Astrocyte (in vitro differentiated cells and primary cell): ENCODE measurements around the gene SNAP25. TPM values are rescaled to one million over a fixed set of nuclear protein-coding genes. Genes with fewer than 3 reads are reported as not detected.

Experiments
- DNase-seq: peaks from one replicate; pipeline ENCODE4 v3.0.0-alpha.2; 2010; ENCODE audit warnings: low read depth
- FAIRE-seq: peaks from 2 replicates; lab custom pipeline; 2011; peaks lifted over from hg19 to GRCh38; lab: Jason Lieb, UNC
- H2AFZ ChIP-seq: 2 replicates; pipeline ENCODE4 v1.6.0; 2012; ENCODE audit warnings: low read depth, low read length, inconsistent platforms
- H3K27ac ChIP-seq: 2 replicates; pipeline ENCODE4 v1.5.1; 2011; ENCODE audit warnings: low read depth, low read length, inconsistent platforms
- H3K27me3 ChIP-seq: 2 replicates; pipeline ENCODE4 v1.6.0; 2011; ENCODE audit warnings: low read length, inconsistent platforms; ENCODE audit not compliant: insufficient read depth
- H3K36me3 ChIP-seq: 2 replicates; pipeline ENCODE4 v1.5.1; 2011; ENCODE audit warnings: low read length, inconsistent platforms; ENCODE audit not compliant: insufficient read depth
- H3K4me1 ChIP-seq: 2 replicates; pipeline ENCODE4 v1.5.1; 2011; ENCODE audit warnings: low read length, inconsistent platforms; ENCODE audit not compliant: insufficient read depth
- H3K4me2 ChIP-seq: 2 replicates; pipeline ENCODE4 v1.6.0; 2012; ENCODE audit warnings: low read length, inconsistent platforms
- H3K4me3 ChIP-seq: 2 replicates; pipeline ENCODE4 v1.5.1; 2011; ENCODE audit warnings: low read depth, mild to moderate bottlenecking, low read length, inconsistent platforms; ENCODE audit not compliant: insufficient read depth
- H3K79me2 ChIP-seq: 2 replicates; pipeline ENCODE4 v1.6.0; 2012; ENCODE audit warnings: mild to moderate bottlenecking, low read length, inconsistent platforms; ENCODE audit not compliant: insufficient read depth
- H3K9ac ChIP-seq: 2 replicates; pipeline ENCODE4 v1.6.0; 2012; ENCODE audit warnings: mild to moderate bottlenecking, low read length, inconsistent platforms
- H3K9me3 ChIP-seq: 2 replicates; pipeline ENCODE4 v1.5.1; 2012; ENCODE audit warnings: low read depth, mild to moderate bottlenecking, low read length, inconsistent platforms; ENCODE audit not compliant: insufficient read depth
- H4K20me1 ChIP-seq: 2 replicates; pipeline ENCODE4 v1.6.0; 2012; ENCODE audit warnings: low read length, inconsistent platforms; ENCODE audit not compliant: insufficient read depth
- H3K27ac Mint-ChIP-seq: one replicate; pipeline ENCODE4 v1.8.0; 2021; ENCODE audit warnings: mild to moderate bottlenecking, mixed read lengths; ENCODE audit not compliant: unreplicated experiment
- H3K27me3 Mint-ChIP-seq: one replicate; pipeline ENCODE4 v1.8.0; 2021; ENCODE audit warnings: low read depth, mixed read lengths; ENCODE audit not compliant: unreplicated experiment
- H3K36me3 Mint-ChIP-seq: one replicate; pipeline ENCODE4 v1.8.0; 2021; ENCODE audit warnings: low read depth, mixed read lengths; ENCODE audit not compliant: unreplicated experiment
- H3K4me1 Mint-ChIP-seq: one replicate; pipeline ENCODE4 v1.8.0; 2021; ENCODE audit warnings: low read depth, mixed read lengths; ENCODE audit not compliant: unreplicated experiment
- H3K4me3 Mint-ChIP-seq: one replicate; pipeline ENCODE4 v1.8.0; 2021; ENCODE audit warnings: mild to moderate bottlenecking, moderate library complexity, mixed read lengths; ENCODE audit not compliant: unreplicated experiment
- H3K9me3 Mint-ChIP-seq: one replicate; pipeline ENCODE4 v1.8.0; 2021; ENCODE audit warnings: mild to moderate bottlenecking, mixed read lengths; ENCODE audit not compliant: unreplicated experiment
- CTCF ChIP-seq: IDR thresholded peaks from 2 replicates; pipeline ENCODE4 v1.5.1; 2011; ENCODE audit warnings: low read depth, mild to moderate bottlenecking, inconsistent platforms, low read length, moderate library complexity; ENCODE audit not compliant: insufficient read depth
- EZH2 ChIP-seq: IDR thresholded peaks from 2 replicates; pipeline ENCODE4 v1.6.1; 2012; ENCODE audit warnings: mild to moderate bottlenecking, low read length, inconsistent platforms; ENCODE audit not compliant: insufficient read depth
- total RNA-seq: library from RNA; stranded (reverse); gene quantifications from 2 replicates; pipeline ENCODE4 v1.2.1, GENCODE V29; 2021

Gene SNAP25
- total RNA-seq, 1 donor from 2014 or later: 3.9 TPM

- no peaks in the 10 kb centered on the region for H3K36me3 Mint-ChIP-seq
- no peaks in the 10 kb centered on the region for H3K27me3 Mint-ChIP-seq
- Histone ChIP-seq H4K20me1 (no peaks in the 10 kb centered on the region), H3K9me3 (no peaks in the 10 kb centered on the region), H3K4me1 (no peaks in the 10 kb centered on the region), H3K36me3 (no peaks in the 10 kb centered on the region), H3K79me2 (no peaks in the 10 kb centered on the region), H3K4me3 (no peak overlapping the region), H3K27ac (no peak overlapping the region), H3K27me3 (no peaks in the 10 kb centered on the region), H3K4me2 (no peak overlapping the region), H2AFZ (no peak overlapping the region), H3K9ac (no peak overlapping the region)
- no peaks in the 10 kb centered on the region for H3K9me3 Mint-ChIP-seq
- H3K27ac Mint-ChIP-seq: no peak overlapping the region
- no peak overlapping the region for H3K4me3 Mint-ChIP-seq
- TF ChIP-seq CTCF (no peak), EZH2 (no peak)
- DNase-seq (peak; percentile 51), FAIRE-seq (no peak)
- H3K4me1 Mint-ChIP-seq: no peaks in the 10 kb centered on the region
Observed at GRCh38 chr20:10200330-10200729, 18.3 kb upstream of the SNAP25 start.

GRCh38 chr20:10201321-10201870 lies 17.2 kb upstream of the SNAP25 start:
- Histone ChIP-seq H3K9ac (no peak overlapping the region), H3K4me1 (no peaks in the 10 kb centered on the region), H3K27ac (no peak overlapping the region), H2AFZ (no peak overlapping the region), H3K4me3 (no peak overlapping the region), H3K79me2 (no peaks in the 10 kb centered on the region), H3K9me3 (no peaks in the 10 kb centered on the region), H4K20me1 (no peaks in the 10 kb centered on the region), H3K27me3 (no peaks in the 10 kb centered on the region), H3K4me2 (no peak overlapping the region), H3K36me3 (no peaks in the 10 kb centered on the region)
- Mint-ChIP-seq H3K27ac (no peak overlapping the region), H3K4me1 (no peaks in the 10 kb centered on the region), H3K36me3 (no peaks in the 10 kb centered on the region), H3K4me3 (no peak overlapping the region), H3K9me3 (no peaks in the 10 kb centered on the region), H3K27me3 (no peaks in the 10 kb centered on the region)
- TF ChIP-seq CTCF (no peak), EZH2 (no peak)
- peak; percentile 45 for DNase-seq
- FAIRE-seq: no peak

- no peak for TF ChIP-seq CTCF
- no peak for TF ChIP-seq EZH2
- no peak overlapping the region for H3K4me3 ChIP-seq
- no peaks in the 10 kb centered on the region for H3K4me1 Mint-ChIP-seq
- no peak overlapping the region for H3K27ac Mint-ChIP-seq
- no peaks in the 10 kb centered on the region for H3K36me3 ChIP-seq
- no peaks in the 10 kb centered on the region for H3K27me3 ChIP-seq
- H3K36me3 Mint-ChIP-seq: no peaks in the 10 kb centered on the region
- H3K79me2 ChIP-seq: no peaks in the 10 kb centered on the region
- FAIRE-seq: no peak
- no peaks in the 10 kb centered on the region for H4K20me1 ChIP-seq
- DNase-seq: peak; percentile 50
- H3K9me3 Mint-ChIP-seq: no peaks in the 10 kb centered on the region
- H3K4me1 ChIP-seq: no peaks in the 10 kb centered on the region
- H3K27me3 Mint-ChIP-seq: peaks cover 3% of the 10 kb centered on the region
- no peak overlapping the region for H3K4me2 ChIP-seq
- no peak overlapping the region for H3K9ac ChIP-seq
- H2AFZ ChIP-seq: no peak overlapping the region
- no peak overlapping the region for H3K4me3 Mint-ChIP-seq
- H3K9me3 ChIP-seq: no peaks in the 10 kb centered on the region
- no peak overlapping the region for H3K27ac ChIP-seq
Observed at GRCh38 chr20:10209091-10209490, 9.5 kb upstream of the SNAP25 start.
